A549 (cell line): ENCODE measurements around the gene BAZ1B. TPM values are rescaled to one million over a fixed set of nuclear protein-coding genes. Genes with fewer than 3 reads are reported as not detected.

Source experiments
- ATAC-seq, 2 experiments: fragments of 200-7000 bp in 1 of 2; fragments of >200 bp in 1 of 2; cut with Nextera tagmentation in 1 of 2; cut with Tn5 transposase in 1 of 2; 3 replicates each; pipeline versions ENCODE4 v1.8.0 to v1.9.1; 2018 to 2020; ENCODE audit warnings: mild to moderate bottlenecking in 1 of 2, moderate library complexity in 1 of 2
- CTCF ChIA-PET: fragments of 300-600 bp; sonication (Branson Sonifier 250); formaldehyde crosslinking; extraction: SDS; loops from one replicate; lab custom pipeline; 2021; ENCODE audit warnings: antibody characterized with exemption, inconsistent platforms; lab: Yijun Ruan, JAX
- POLR2A ChIA-PET: fragments of 350-600 bp; formaldehyde crosslinking; extraction: SDS; loops from one replicate; lab custom pipeline; 2021; ENCODE audit warnings: antibody characterized with exemption, inconsistent platforms; lab: Yijun Ruan, JAX
- DNase-seq, 2 experiments: peaks; one replicate each; pipeline versions ENCODE4 v3.0.0 to v3.0.0-alpha.2; 2011 to 2016; ENCODE audit warnings: low read depth in 1 of 2, low spot score in 1 of 2
- FAIRE-seq: peaks from 2 replicates; lab custom pipeline; 2011; peaks lifted over from hg19 to GRCh38; lab: Jason Lieb, UNC
- H3K27ac ChIP-seq, 2 experiments: fragments of >200 bp; sonication (Bioruptor Twin); formaldehyde crosslinking; 3 replicates each; pipeline ENCODE4 v1.5.1; 2016 to 2017
- H3K4me1 ChIP-seq: fragments of >200 bp; sonication (Bioruptor Twin); formaldehyde crosslinking; 3 replicates; pipeline ENCODE4 v1.6.1; 2016
- H3K4me2 ChIP-seq: fragments of >200 bp; sonication (Bioruptor Twin); formaldehyde crosslinking; 3 replicates; pipeline ENCODE4 v1.6.1; 2016
- H3K4me3 ChIP-seq: fragments of >200 bp; sonication (Bioruptor Twin); formaldehyde crosslinking; 3 replicates; pipeline ENCODE4 v1.5.1; 2016
- H3K9me3 ChIP-seq: fragments of >200 bp; sonication (Bioruptor Twin); formaldehyde crosslinking; 3 replicates; pipeline ENCODE4 v1.6.1; 2016
- CBX2 ChIP-seq: fragments of 200-600 bp; sonication (generic); IDR thresholded peaks from 2 replicates; pipeline ENCODE4 v1.6.1; 2016; ENCODE audit warnings: low read depth, mild to moderate bottlenecking, borderline replicate concordance
- EHF ChIP-seq: fragments of 250-450 bp; sonication (Bioruptor Pico); IDR thresholded peaks from 2 replicates; pipeline ENCODE4 v1.5.0; 2020; ENCODE audit warnings: mild to moderate bottlenecking
- EP300 ChIP-seq, 2 experiments: fragments of >200 bp; sonication (Bioruptor Twin); formaldehyde crosslinking; IDR thresholded peaks; 2 replicates in 1 of 2; 3 replicates in 1 of 2; pipeline ENCODE4 v1.6.1; 2016 to 2017
- ESRRA ChIP-seq: fragments of 150-350 bp; IDR thresholded peaks from 2 replicates; pipeline ENCODE4 v1.6.1; 2014; ENCODE audit warnings: mild to moderate bottlenecking, low read length, borderline replicate concordance
- FOSB ChIP-seq: fragments of 250-450 bp; sonication (Bioruptor Pico); IDR thresholded peaks from 2 replicates; pipeline ENCODE4 v1.5.0; 2020; ENCODE audit warnings: mild to moderate bottlenecking, moderate library complexity
- FOSL2 ChIP-seq, 2 experiments: fragments of 450-650 bp in 1 of 2; fragments of >200 bp in 1 of 2; sonication (Bioruptor Twin) in 1 of 2; formaldehyde crosslinking; IDR thresholded peaks; 2 replicates each; pipeline versions ENCODE4 v1.5.0 to v1.6.1; 2016 to 2020; ENCODE audit warnings: mild to moderate bottlenecking in 1 of 2, moderate library complexity in 1 of 2
- FOXS1 ChIP-seq: fragments of 250-450 bp; sonication (Bioruptor Pico); IDR thresholded peaks from 2 replicates; pipeline ENCODE4 v1.5.0; 2020; ENCODE audit warnings: mild to moderate bottlenecking, moderate library complexity
- GATA3 ChIP-seq: IDR thresholded peaks from 2 replicates; pipeline ENCODE4 v1.6.1; 2012; ENCODE audit warnings: borderline replicate concordance
- HOXA7 ChIP-seq: fragments of 250-450 bp; sonication (Bioruptor Pico); IDR thresholded peaks from 2 replicates; pipeline ENCODE4 v1.5.0; 2020; ENCODE audit warnings: mild to moderate bottlenecking, moderate library complexity
- JUN ChIP-seq, 2 experiments: fragments of >200 bp; sonication (Bioruptor Twin); formaldehyde crosslinking; IDR thresholded peaks; 2 replicates in 1 of 2; 3 replicates in 1 of 2; pipeline ENCODE4 v1.6.1; 2016 to 2017
- JUNB ChIP-seq: fragments of >200 bp; sonication (Bioruptor Twin); formaldehyde crosslinking; IDR thresholded peaks from 2 replicates; pipeline ENCODE4 v1.6.1; 2016
- KDM1A ChIP-seq: fragments of 200-600 bp; sonication (generic); IDR thresholded peaks from 2 replicates; pipeline ENCODE4 v1.6.1; 2016; ENCODE audit warnings: low read depth, mild to moderate bottlenecking
- MYC ChIP-seq: IDR thresholded peaks from 2 replicates; pipeline ENCODE4 v1.6.1; 2012; ENCODE audit warnings: mild to moderate bottlenecking, inconsistent platforms, low read length, improper control_type of control experiment, borderline replicate concordance
- RCOR1 ChIP-seq: fragments of 150-350 bp; IDR thresholded peaks from 2 replicates; pipeline ENCODE4 v1.6.1; 2014; ENCODE audit warnings: antibody characterized with exemption, low read length, low read depth
- RFX5 ChIP-seq: fragments of 450-650 bp; IDR thresholded peaks from 2 replicates; pipeline ENCODE4 v1.7.1; 2014; ENCODE audit warnings: antibody characterized with exemption, mild to moderate bottlenecking, moderate library complexity
- SREBF2 ChIP-seq: fragments of 450-650 bp; IDR thresholded peaks from 2 replicates; pipeline ENCODE4 v1.6.1; 2014; ENCODE audit warnings: mild to moderate bottlenecking, moderate library complexity
- TFCP2L1 ChIP-seq: fragments of 250-450 bp; sonication (Bioruptor Pico); IDR thresholded peaks from 2 replicates; pipeline ENCODE4 v1.5.0; 2021; ENCODE audit warnings: mild to moderate bottlenecking
- ZFP36 ChIP-seq: fragments of 450-650 bp; IDR thresholded peaks from 2 replicates; pipeline ENCODE4 v1.6.1; 2014; ENCODE audit warnings: borderline replicate concordance; ENCODE audit not compliant: partially characterized antibody
- ZNF302 ChIP-seq: fragments of 250-450 bp; sonication (Bioruptor Pico); IDR thresholded peaks from 2 replicates; pipeline ENCODE4 v1.9.0; 2021; ENCODE audit warnings: inconsistent platforms, mild to moderate bottlenecking, moderate library complexity
- WGBS: methylation state at CpG from one replicate; pipeline ENCODE4 v1.1.6; 2017; ENCODE audit errors: missing lambda C conversion rate; 5-methylcytosine and 5-hydroxymethylcytosine counted together
- polyA plus RNA-seq, 4 experiments: library from polyadenylated mRNA; depleted of rRNA in 3 of 4; stranded (reverse); fragments of >200 nt; fragmentation: RNase III in 1 of 4; extraction: RNeasy Plus Mini Kit Qiagen cat#74134 plus additional on column Dnase treatment in 1 of 4; gene quantifications; 2 replicates in 3 of 4; 3 replicates in 1 of 4; pipeline ENCODE4 v1.2.3, GENCODE V29; 2011 to 2017
- TF ChIP-seq, protein P1 (sequence below): fragments of 250-450 bp; sonication (Bioruptor Pico); IDR thresholded peaks from 2 replicates; pipeline ENCODE4 v1.5.0; 2021; ENCODE audit warnings: mild to moderate bottlenecking, moderate library complexity, borderline replicate concordance
- TF ChIP-seq, protein P2 (sequence below): fragments of 200-600 bp; sonication (generic); IDR thresholded peaks from 2 replicates; pipeline ENCODE4 v1.6.1; 2016; ENCODE audit warnings: antibody characterized with exemption, mild to moderate bottlenecking, moderate library complexity
- TF ChIP-seq, protein P3 (sequence below): fragments of 450-650 bp; IDR thresholded peaks from 2 replicates; pipeline ENCODE4 v1.6.1; 2014; ENCODE audit warnings: antibody characterized with exemption
- TF ChIP-seq, protein P4 (sequence below): fragments of 250-450 bp; sonication (Bioruptor Pico); IDR thresholded peaks from 2 replicates; pipeline ENCODE4 v1.5.0; 2020; ENCODE audit warnings: low read depth, mild to moderate bottlenecking, moderate library complexity
- TF ChIP-seq, protein P5 (sequence below): IDR thresholded peaks from 2 replicates; pipeline ENCODE4 v1.6.1; 2012
- TF ChIP-seq, protein P6 (sequence below): IDR thresholded peaks from 2 replicates; pipeline ENCODE4 v1.6.1; 2012; ENCODE audit warnings: low read depth, borderline replicate concordance

The BAZ1B gene
- polyA plus RNA-seq, 2 of the 4 experiments (the other 2 are of a cell fraction), result 54.8 to 66.8 TPM

DNA sequence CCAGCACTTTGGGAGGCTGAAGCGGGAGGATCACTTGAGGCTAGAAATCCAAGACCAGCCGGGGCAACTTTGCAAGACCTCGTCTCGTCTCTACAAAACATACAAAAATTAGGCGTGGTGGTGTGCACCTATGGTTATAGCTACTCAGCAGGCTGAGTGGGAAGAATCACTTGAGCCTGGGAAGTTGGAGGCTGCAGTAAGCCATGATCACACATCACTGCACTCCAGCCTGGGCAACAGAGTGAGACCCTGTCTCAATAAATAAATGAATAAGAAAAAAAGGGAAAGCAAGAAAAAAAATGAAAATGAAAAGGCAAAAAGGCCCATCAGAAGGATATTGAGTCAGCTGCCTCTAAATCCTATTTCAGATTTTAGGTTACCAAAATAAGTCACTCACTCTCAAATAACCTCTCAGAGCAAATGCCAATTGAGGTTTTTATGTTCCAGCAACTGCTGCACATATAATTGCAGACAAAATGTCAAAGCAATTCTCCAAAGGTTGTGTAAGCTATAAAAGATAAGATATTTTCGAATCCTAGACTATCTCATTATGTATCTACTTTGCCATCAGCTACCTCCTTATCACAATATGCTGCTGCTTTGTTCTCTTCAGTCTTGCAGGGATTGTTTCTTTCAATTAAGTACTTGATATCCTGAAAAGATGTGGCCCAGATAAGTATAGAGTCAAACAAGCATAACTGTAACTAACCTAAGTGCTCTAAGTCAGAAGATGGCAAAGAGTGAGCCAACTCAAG lies 4.7 kb downstream of the BAZ1B start (continued):
- no peak for TF ChIP-seq TFCP2L1 (CRISPR knock-in tag)
- TF ChIP-seq ZNF302 (CRISPR knock-in tag), result no peak
- no peak for TF ChIP-seq MYC
- TF ChIP-seq RFX5, result no peak
- TF ChIP-seq, protein P1, sequence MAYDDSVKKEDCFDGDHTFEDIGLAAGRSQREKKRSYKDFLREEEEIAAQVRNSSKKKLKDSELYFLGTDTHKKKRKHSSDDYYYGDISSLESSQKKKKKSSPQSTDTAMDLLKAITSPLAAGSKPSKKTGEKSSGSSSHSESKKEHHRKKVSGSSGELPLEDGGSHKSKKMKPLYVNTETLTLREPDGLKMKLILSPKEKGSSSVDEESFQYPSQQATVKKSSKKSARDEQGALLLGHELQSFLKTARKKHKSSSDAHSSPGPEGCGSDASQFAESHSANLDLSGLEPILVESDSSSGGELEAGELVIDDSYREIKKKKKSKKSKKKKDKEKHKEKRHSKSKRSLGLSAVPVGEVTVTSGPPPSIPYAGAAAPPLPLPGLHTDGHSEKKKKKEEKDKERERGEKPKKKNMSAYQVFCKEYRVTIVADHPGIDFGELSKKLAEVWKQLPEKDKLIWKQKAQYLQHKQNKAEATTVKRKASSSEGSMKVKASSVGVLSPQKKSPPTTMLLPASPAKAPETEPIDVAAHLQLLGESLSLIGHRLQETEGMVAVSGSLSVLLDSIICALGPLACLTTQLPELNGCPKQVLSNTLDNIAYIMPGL (CRISPR knock-in tag), result no peak
- no peak for TF ChIP-seq HOXA7 (CRISPR knock-in tag)
- TF ChIP-seq, protein P2, sequence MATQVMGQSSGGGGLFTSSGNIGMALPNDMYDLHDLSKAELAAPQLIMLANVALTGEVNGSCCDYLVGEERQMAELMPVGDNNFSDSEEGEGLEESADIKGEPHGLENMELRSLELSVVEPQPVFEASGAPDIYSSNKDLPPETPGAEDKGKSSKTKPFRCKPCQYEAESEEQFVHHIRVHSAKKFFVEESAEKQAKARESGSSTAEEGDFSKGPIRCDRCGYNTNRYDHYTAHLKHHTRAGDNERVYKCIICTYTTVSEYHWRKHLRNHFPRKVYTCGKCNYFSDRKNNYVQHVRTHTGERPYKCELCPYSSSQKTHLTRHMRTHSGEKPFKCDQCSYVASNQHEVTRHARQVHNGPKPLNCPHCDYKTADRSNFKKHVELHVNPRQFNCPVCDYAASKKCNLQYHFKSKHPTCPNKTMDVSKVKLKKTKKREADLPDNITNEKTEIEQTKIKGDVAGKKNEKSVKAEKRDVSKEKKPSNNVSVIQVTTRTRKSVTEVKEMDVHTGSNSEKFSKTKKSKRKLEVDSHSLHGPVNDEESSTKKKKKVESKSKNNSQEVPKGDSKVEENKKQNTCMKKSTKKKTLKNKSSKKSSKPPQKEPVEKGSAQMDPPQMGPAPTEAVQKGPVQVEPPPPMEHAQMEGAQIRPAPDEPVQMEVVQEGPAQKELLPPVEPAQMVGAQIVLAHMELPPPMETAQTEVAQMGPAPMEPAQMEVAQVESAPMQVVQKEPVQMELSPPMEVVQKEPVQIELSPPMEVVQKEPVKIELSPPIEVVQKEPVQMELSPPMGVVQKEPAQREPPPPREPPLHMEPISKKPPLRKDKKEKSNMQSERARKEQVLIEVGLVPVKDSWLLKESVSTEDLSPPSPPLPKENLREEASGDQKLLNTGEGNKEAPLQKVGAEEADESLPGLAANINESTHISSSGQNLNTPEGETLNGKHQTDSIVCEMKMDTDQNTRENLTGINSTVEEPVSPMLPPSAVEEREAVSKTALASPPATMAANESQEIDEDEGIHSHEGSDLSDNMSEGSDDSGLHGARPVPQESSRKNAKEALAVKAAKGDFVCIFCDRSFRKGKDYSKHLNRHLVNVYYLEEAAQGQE, result no peak

DNA sequence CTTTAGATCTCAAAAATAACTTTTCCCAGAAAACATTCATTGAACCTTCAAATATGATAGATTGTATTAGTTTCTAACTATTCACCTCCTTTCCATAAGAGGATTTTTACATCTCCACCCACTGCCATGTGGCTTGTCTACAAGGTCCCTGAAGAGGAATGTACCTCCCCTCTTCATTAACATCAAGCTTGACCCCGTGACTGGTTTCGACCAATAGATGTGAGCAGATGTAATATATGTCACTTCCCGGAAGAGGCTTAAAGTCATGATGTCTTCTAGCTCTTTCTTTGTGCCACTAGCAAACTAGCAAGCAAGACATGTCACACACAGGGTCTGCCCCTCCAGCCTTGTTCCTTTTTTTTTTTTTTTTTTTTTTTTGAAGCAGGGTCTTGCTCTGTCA lies 6.9 kb downstream of the BAZ1B start:
- FAIRE-seq (no peak), DNase-seq (peak in 1 of 2 experiments; percentile 19), ATAC-seq (peak in 1 of 2 experiments; percentile 51; a peak in 2 of 6 replicates)
- TF ChIP-seq FOSL2 (IDR thresholded peaks at IDR 0.05) (no peak), FOSL2 (CRISPR knock-in tag; IDR thresholded peaks at IDR 0.05) (no peak), CBX2 (no peak), SREBF2 (no peak), KDM1A (no peak)
- TF ChIP-seq, protein P3, sequence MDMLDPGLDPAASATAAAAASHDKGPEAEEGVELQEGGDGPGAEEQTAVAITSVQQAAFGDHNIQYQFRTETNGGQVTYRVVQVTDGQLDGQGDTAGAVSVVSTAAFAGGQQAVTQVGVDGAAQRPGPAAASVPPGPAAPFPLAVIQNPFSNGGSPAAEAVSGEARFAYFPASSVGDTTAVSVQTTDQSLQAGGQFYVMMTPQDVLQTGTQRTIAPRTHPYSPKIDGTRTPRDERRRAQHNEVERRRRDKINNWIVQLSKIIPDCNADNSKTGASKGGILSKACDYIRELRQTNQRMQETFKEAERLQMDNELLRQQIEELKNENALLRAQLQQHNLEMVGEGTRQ, result 0 out of 2 replicates have a peak, but pooled peaks have one; percentile 22
- no peaks in the 10 kb centered on the region for H3K9me3 ChIP-seq
- ChIA-PET CTCF (interaction anchor here (0.8 to 1.0 kb wide), 2 partner anchors 12 to 14 kb away, joined by 3 read pairs; no protein-coding TSS in a partner anchor), POLR2A (interaction anchor here (0.7 kb wide), 1 partner anchor 69 kb away, joined by 7 read pairs; no protein-coding TSS in a partner anchor)
- no peak overlapping the region for H3K27ac ChIP-seq
- WGBS, result 97% methylated on average over 3 of the region's 3 CpGs
- H3K4me2 ChIP-seq, result no peak overlapping the region
- H3K4me1 ChIP-seq, result peaks cover 37% of the 10 kb centered on the region
- H3K4me3 ChIP-seq, result no peak overlapping the region

DNA sequence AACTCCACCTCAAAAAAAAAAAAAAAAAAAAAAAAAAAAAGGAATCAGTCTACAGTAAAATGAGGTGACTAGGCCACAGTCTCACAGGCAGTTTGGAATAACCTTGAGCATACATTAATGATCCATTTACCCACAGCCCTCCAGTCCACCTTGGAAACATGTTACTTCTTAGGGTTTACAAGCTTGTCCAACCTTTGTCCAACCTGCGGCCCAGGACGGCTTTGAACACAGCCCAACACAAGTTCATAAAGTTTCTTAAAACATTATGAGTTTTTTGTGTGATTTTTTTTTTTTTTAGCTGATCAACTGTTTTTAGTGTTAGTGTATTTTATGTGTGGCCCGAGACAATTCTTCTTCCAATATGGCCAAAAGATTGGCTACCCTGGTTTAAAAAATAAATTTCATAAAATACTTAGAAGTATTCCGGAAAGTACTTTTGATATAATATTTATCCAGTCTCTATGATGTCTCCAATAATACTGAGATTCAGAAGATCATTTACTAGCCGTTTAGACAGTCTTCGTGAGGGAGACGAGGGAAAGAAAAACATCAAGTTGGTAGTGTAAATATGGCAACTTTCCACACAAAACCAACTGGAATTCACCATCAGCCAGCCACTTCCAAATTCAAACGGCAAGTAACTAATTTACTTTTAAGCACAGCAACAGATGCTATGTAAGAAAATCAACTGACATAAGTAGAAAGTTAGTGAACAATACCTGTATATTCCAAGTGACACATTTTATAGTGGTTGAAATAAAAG lies 9.9 kb downstream of the BAZ1B start:
- H3K9me3 ChIP-seq, result no peaks in the 10 kb centered on the region
- FAIRE-seq (no peak), DNase-seq (no peak), ATAC-seq (no peak)
- ChIA-PET POLR2A (no interaction called here), CTCF (interaction anchor here (0.7 kb wide), 1 partner anchor 148 kb away, joined by 3 read pairs; no protein-coding TSS in a partner anchor)
- WGBS, result 42% methylated on average over 8 of the region's 8 CpGs
- peaks cover 19% of the 10 kb centered on the region; the same call in 2 of the 3 replicates for H3K4me1 ChIP-seq
- no peak overlapping the region for H3K27ac ChIP-seq
- peak overlapping the region; percentile 34 for H3K4me2 ChIP-seq
- H3K4me3 ChIP-seq, result no peak overlapping the region
- TF ChIP-seq ESRRA (no peak), EP300 (IDR thresholded peaks at IDR 0.05) (no peak), MYC (no peak), JUNB (no peak), JUN (IDR thresholded peaks at IDR 0.05) (no peak), FOXS1 (CRISPR knock-in tag) (no peak), FOSB (no peak), GATA3 (no peak), EHF (CRISPR knock-in tag) (no peak), ZFP36 (no peak), HOXA7 (CRISPR knock-in tag) (no peak), RCOR1 (no peak)
- TF ChIP-seq, protein P4, sequence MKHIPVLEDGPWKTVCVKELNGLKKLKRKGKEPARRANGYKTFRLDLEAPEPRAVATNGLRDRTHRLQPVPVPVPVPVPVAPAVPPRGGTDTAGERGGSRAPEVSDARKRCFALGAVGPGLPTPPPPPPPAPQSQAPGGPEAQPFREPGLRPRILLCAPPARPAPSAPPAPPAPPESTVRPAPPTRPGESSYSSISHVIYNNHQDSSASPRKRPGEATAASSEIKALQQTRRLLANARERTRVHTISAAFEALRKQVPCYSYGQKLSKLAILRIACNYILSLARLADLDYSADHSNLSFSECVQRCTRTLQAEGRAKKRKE (CRISPR knock-in tag), result no peak
- TF ChIP-seq, protein P5, sequence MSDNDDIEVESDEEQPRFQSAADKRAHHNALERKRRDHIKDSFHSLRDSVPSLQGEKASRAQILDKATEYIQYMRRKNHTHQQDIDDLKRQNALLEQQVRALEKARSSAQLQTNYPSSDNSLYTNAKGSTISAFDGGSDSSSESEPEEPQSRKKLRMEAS, result no peak
- TF ChIP-seq, protein P6, sequence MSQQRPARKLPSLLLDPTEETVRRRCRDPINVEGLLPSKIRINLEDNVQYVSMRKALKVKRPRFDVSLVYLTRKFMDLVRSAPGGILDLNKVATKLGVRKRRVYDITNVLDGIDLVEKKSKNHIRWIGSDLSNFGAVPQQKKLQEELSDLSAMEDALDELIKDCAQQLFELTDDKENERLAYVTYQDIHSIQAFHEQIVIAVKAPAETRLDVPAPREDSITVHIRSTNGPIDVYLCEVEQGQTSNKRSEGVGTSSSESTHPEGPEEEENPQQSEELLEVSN, result no peak
